DMS53 (cell line): ENCODE results near the gene GJB5.
"Not testable (repeated sequence)": the region's sequence is repeated elsewhere in the genome, so short reads cannot be mapped to it uniquely, and the experiment has no call there.

Experiments
- DNase-seq: peaks from one replicate; lab custom pipeline; 2025; lab: John Stamatoyannopoulos, UW

The GJB5 gene

DNA sequence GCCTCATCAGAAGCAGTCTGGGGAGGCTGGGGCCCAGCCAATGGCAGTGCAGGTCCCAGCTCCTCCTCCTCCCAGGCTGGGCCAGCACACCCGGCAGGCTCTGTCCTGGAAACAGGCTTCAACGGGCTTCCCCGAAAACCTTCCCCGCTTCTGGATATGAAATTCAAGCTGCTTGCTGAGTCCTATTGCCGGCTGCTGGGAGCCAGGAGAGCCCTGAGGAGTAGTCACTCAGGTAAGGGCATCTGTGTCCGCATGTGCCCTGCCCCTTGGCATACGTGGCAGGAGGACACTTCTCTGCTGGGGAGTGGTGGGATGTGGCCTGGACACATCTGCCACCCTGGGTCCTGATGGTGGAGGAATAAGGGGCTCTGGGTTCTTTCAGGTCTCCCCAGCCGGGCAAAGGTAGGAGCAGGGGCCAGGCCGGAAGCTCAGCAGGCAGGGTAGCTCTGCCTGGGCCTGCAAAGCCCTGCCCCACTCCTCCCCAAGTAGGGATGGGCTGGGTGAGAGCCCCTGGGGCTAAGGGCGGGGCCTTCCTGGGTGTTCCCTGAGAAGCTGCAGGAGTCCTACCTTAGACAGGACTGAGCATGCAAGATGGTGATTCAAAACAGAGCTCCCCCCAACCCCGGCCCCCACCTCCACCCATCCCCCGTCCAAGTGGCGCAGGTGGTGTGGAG is at the start of gene GJB5:
Gene GJB5 (plus strand): TSS at position 84 of the 674 bp plus-strand sequence. CDS start 2,284 bp downstream, outside the sequence.
- no peak for DNase-seq

DNA sequence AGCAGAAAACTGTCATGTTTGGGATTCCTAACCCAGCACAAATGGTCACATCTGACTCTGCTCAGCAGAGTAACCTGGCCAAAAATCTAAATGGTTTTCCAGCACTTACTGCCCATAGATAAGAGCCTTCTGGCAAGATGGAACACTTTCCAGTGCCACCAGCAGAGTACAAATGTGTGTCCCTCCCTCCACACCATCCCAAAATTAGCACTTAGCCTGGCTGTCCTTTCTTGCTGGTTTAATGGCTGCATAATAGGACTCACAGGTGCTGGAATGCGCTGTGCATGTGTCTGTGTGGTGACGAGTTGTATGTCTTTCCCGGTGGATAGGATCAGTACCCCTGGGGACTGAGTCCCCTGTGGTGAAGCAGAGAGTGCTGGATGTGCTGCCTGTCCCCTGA is 49.8 kb upstream of the GJB5 start:
- no peak for DNase-seq

DNA sequence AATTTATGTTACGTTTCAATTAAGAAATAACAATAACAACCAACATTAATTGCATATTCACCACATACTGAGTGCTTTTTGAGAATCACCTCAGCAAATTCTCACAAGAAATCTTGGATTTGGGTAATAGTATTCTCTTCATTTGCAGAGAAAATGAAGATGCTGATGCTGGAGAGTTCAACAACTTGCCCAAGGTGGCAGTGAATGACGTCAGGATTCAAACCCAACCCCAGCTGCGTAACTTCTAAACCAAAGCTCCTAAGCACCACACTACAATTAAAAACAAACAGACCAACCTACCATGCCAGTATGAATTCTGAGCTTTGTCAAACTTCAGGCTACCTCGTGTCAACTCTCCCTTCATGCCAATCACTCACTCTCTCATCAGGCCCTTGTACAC is 46.7 kb upstream of the GJB5 start:
- no peak for DNase-seq

DNA sequence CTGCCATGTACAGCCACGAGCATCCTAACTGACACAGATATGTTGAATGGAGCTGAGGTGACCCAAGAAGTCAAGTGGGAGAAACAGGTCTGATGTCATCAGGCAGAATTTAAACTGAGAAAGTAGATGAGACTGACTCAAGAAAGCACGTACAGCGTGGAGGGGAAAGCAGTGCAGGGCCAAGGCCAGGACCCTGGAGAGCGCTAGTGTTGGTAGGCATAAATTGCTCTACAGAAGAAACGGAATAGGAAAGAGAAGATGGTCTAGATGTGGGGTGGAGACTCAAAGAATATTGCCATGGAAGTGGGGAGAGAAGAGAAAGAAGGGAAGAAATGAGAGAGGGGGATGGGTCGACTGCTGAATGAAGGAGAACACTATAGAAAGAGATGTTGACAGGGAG is 45.3 kb upstream of the GJB5 start:
- no peak for DNase-seq

DNA sequence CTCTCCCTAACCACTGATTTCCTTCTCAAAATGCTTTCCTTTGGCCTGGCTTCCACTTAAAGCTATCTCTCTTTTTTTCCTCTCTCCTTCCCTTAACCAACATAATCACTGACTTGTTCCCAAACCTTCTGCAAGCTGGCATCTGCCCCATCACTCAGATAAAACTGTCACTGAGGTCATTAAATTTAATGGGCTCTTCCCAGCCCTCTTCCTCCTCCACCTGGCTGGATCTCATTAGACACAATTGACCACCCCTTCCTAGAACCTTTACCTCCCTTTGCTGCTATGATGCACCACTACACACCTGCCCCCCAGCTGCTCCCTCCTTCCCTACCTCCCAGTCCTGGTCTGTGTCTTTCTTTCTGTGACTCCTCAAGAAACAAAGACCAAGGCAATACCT is 44.0 kb upstream of the GJB5 start:
- DNase-seq, result no peak

DNA sequence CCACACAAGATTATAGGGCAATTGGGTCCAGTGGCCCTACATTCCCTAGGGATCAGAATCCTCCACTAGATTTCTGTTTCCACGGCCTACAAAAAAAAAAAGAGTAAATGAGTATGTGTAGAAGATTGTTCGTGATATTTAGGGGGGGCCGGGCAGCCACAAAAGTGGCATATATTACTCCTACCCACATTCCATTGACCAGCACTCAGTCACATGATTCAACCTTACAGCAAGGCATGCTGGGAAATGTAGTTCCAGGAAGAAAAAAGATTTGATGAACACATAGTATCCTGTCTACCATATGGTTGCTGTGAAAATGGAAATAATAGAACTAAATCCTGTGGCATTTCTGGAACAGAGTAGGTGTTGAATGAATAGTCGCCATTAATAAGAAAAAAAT is 43.4 kb upstream of the GJB5 start:
- peak; percentile 57 for DNase-seq

DNA sequence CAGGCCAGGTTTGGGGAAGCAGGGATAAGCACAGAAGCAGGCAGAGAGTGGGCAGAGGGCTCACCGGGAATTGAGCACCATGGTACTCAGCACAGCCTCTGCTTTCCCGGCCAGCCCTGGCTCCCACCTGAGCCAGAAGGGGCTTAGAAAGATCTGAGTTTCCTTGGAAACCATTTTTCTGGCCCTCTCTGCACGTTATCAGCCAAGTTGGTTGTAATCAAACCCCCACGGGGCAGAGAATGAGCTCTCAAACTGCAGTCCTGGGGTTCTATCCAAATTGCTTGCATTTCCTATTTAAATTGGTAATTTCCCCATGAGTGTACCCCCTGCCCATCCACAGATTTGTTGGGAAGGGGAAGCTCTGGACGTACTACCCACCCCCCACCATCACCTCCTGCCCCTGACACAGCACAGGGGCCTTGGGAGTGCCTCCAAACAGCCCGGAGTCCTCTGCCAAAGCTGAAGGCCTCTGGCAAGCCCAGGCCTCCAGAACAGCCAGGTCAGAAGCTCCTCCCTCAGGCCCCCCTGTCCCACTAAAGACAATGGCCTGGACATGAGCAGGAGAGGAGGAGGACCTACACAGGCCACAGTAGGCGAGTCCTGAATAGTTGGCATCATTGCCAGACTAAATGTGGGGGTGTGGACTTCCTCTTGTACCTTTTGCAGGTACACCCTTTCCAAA is 42.7 kb upstream of the GJB5 start:
- no peak for DNase-seq

DNA sequence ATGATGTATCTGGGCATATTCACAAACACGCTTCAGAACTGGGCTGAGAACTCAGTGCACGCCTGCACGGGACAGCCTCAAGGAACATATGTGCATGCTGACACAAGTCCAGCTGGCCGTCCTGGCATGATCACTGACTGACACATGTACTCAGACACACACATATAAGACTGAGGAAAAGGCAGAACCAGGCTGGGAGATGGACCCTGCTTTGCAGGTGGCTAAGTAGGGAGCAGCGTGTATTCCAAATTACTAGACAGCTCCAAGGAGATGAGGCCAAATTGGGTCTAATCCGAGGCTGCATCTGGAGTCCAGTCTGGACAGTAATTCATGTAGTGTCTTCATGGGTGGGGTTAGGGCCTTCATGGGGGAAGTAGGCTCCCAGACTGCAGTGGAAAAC is 41.4 kb upstream of the GJB5 start:
- no peak for DNase-seq

DNA sequence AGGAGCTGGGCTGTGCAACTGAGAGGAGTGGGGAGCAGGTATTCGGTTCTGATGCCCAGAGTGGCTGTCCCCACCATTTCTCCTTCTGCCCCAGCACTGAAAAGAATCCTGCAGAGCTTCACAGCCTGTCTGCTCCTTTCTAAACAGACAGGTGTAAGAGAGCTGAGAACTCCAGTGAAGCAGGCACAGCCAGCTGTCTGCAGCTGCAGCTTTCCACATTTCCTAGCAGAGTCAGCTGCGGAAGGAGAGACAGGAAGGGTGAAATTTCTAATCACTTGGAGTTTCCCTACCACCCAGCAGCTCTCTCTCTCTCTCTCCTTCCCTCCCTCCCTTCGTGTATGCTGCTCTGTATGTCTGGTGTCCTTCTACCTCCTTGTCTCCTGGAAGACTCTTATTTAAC is 40.5 kb upstream of the GJB5 start:
- DNase-seq, result peak; percentile 46

DNA sequence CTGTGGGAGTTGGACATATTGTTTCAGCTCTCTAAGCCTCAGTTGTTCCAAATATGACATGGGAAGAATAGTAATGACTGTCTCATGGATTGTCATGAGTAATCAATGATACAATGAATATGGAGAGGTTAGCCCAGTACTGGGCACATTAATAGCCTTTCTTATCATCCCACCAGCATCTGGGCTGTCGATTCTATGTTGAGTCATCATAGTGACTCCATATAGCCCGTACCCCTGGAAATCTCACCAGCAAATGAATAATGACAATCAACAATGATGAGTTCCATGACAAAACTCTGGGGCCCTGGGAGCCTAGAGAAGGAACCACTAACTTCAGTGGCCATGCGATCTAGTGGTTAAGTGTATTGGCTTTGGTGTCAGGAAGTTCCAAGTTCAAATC is 39.7 kb upstream of the GJB5 start:
- DNase-seq, result no peak

DNA sequence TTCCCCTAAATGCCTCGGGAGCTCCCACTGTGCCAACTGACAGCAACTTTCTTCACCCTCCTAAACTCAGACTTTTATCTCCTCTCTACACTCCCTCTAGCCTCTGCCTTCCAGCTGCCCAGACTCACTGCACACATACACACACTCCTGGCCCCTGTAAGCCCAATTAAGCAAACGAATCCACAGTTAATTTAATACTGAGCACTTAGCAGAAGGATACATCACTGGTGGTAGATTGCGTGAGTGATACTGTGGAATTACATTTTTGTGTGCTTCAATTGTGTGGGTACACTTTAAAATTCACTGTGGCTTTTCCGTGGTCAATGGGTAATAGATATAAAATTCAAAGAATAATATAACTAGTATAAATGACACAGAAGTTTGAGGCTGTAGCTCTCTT is 33.6 kb upstream of the GJB5 start:
- no peak for DNase-seq

DNA sequence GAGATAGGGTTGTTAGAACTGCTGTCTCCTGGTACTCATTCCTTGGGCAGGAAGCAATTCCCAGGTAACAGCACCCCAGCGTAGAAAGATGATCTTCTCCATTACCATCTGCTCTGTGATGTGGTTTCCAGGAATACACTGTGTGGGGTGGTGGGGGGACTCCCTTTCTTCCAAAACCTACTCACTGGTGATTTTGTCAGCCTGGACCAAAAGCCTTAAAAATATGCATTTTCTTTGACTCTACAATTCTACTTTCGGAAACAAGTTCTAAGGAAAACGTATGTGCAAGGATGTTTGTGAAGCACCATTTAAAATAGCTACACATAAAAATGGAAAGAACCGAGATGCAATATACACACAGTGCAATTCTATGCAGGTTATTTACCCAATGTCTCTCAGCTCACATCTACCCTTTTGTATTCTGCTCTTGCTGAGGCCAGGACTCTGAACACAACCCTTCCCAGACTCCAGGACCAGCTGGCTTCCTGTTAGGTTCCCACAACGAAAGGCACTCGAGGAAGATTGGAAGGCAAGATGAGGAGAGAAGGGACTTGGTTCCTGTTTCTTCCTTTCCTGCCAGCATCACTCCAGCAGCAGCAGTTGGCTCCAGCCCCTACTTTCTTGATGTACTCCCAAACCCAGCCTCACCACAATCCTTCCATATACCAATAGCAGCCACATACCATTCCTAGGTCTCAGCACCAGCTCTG is 33.0 kb upstream of the GJB5 start:
- no peak for DNase-seq

DNA sequence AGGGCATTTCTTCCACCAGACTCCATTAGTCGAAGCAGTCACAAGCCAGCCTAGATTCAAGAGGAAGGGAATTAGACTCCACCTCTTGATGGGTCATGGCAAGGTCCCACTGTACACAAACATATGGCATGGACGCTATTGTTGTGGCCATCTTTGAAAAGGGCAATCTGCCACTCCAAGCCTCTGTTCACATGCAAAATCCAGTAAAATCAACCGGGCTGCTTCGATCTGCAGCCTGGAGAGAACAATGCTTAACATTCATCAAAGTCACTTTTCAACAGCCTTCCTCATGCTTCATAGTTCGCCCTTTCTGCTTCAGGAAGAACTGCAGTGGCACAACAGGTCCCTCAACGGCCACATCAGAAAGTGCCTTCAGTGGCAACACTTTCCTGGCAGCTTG is 28.0 kb upstream of the GJB5 start:
- no peak for DNase-seq

DNA sequence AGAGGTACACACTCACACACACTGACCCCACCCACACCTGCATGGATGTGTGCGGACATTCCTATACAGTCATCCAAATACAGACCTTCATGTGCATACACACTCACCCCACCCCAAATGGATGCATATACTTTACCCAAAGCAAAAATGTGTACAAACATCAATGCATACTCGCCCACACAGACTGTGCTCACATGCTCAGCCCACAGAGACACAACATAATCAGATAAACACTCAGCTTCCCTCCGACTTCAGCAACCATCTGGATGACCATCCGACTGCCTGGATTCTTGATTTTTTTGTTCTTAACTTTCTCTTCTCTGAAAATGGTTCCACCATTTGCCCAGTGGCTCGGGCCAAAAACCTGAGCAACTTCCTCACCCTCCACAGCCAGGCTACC is 24.4 kb upstream of the GJB5 start:
- no peak for DNase-seq

DNA sequence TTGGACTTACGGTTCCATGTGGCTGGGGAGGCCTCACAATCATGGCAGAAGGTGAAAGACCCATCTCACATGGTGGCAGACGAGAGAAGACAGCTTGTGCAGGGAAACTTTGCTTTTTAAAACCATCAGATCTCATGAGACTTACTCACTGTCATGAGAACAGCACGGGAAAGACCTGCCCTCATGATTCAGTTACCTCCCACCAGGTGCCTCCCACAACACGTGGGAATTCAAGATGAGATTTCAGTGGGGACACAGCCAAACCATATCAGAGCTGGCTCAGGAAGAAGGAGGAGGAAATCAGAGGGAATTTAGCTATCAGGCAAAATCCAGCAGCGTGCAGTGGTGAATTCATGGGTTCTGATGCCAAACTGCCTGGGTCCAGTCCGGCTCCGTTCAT is 22.0 kb upstream of the GJB5 start:
- not testable (repeated sequence) for DNase-seq

DNA sequence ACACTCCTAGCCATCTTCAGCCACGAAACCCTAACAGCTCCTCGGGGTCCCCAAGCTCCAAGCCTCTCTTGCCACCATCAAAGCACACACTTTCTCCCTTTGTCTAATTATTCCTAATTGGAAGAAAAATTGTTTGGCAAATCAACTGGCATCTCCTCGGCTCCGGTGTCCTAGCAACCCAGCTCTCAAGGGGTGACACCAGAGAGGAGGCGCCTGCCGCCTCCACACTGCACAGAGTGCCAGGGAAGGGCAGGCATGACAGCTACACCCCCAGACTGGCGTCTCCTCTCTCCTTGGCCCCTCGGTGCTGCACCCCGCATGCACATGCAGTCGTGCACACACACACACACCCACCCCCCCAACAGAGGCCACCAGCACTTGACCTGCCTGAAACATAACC is 18.2 kb upstream of the GJB5 start:
- DNase-seq, result no peak

DNA sequence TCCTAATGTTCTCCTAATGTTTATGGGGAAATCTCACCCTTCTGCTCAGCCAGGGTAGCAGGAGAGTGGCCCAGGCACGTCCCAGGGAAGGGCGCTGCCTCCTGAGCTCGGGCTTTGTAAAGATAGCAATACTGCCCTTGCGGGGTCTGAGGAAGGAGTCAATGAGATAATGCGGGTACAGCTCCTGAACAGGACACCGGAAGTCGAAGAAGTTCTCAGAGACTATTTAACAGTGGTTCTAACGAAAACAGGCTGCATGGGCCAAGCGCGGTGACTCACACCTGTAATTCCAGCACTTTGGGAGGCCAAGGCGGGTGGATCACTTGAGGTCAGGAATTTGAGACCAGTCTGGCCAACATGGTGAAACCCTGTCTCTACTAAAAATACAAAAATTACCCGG is 17.6 kb upstream of the GJB5 start:
- DNase-seq, result not testable (repeated sequence)

DNA sequence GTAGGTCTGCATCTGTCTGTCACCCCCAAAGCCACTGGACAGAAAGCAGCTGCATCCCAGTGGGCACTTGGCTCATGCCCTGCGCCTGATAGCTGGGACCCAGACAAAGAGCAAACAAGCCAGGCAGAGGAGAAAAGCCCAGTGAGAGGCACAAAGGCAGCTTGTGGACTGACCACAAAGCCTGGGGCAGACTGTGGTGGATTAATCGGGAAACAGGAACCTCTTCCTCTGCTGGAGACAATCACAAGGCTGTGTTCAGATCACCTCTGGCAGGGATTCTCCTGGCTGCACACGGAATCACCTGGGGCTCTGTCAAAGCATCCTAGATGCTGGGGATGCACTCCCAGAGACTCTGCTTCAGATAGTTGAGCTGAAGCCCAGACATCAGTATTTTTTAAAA is 15.2 kb upstream of the GJB5 start:
- peak; percentile 27 for DNase-seq

DNA sequence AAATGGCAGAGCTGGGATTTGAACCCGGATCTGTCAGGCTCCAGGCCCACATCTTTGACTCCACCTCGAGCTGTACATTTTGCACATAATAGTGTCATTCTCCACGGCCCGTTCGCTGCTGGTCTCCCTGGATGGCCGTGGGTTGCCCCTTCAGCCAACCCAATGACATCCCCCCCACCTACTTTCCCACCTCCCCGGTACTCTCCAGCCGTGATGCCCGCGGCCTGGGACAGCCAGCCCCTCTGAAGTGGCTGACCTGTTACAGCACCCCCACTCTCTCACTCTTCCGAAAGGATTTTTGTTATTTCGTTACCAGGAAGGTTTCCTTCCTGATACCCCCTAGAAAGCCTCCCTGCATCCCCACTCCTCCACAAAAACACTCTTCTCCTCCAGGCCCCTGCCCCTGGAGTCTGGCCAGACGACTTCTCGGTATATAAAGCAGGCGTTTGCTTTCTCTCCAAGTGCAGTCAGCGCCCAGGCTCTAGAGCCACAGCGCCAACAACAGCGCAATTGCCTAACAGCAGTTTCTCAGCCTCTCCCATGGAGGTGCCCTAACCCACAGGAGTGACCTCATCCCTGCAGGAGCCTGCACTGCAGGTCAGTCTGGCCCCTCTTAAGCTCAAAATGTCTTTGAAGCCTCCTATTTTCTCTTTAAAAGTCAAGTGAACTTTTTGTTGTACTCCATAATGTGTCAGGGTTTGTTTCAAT is 14.5 kb upstream of the GJB5 start:
- peak; percentile 84 for DNase-seq

DNA sequence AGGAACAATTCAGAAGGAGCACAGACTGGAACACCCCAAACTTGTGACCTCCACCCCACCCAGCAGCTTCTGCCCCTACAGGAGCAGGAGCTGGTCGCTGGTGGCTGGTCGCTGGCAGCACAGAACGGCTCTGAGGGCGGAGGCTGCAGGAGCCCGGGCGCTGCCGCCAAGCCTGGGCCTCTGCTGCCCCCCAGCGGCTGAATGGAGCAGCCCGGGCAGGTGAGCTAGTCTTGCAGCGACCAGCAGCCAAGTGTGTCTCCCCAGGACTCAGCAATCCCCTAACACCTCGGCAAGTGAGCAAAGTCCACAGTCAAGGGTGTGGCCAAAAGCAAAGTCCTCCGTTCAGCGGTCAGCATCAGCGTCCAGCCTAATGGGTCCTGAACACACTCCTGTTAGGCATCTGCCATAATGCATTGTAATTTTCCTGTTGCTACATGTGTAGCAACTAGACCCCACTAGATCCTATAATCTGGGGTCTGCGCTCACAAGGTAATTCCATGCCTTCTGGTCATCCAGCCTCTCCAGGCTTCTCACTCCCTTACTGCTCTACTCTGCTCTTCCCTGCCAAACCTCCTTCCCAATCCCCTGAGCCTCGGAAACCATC is 12.1 kb upstream of the GJB5 start:
- DNase-seq, result peak; percentile 87

DNA sequence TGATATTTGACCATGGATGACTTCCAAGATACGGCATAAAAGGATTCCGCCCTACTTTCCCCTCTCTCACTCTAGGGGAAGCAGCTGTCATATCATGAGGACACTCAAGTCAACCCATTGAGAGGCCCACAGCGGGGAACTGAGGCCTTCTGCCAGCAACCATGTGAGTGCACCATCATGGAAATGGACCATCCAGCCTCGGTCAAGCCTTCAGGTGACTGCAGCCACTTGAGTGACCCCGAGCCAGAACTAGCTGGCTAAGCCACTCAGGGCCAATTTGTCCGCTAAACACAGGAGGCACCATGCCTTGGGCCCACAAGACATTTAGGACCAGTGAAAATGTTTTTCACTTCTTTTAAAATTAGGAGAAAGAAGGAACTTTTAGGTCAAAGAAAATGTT is 11.1 kb upstream of the GJB5 start:
- no peak for DNase-seq

DNA sequence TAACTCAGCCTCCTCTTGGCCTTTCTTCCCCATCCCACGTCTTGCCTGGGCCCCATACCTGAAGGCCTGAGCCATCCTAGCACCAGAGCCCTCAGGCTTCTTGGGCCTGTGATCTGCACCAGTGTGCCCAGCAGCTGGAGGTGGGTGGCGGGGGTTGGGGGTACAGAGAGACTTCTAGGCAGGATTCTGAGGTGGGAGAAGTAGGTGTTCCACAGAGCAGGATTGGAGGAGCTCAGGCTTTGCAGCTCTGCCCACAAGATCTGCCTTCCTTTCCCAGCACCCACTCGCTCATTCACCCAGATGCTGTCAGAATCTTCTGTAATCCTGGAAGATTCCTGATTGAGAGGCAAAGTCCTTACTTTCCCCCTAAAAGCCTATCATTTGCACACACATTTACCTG is 10.0 kb upstream of the GJB5 start:
- DNase-seq, result no peak
